HCT116 (cell line): ENCODE measurements around the gene C2. TPM values are rescaled to one million over a fixed set of nuclear protein-coding genes. Genes with fewer than 3 reads are reported as not detected.

Source experiments
- ATAC-seq: fragments of 200-7000 bp; cut with Tn5 transposase; 2 replicates; pipeline ENCODE4 v1.9.1; 2020; ENCODE audit warnings: mild to moderate bottlenecking, moderate library complexity
- BruUV-seq: library from RNA; stranded (reverse); fragments of 400-500 nt; replicated peaks from 2 replicates; lab custom pipeline; 2021; lab: Mats Ljungman, UMichigan
- CTCF ChIA-PET: fragments of 300-600 bp; sonication (Branson Sonifier 250); formaldehyde crosslinking; loops from one replicate; lab custom pipeline; 2021; ENCODE audit warnings: antibody characterized with exemption; lab: Charles Lee
- POLR2A ChIA-PET: fragments of 300-600, 350-600 bp; sonication (Branson Sonifier 250); formaldehyde crosslinking; loops from one replicate; lab custom pipeline; 2021; ENCODE audit warnings: antibody characterized with exemption; lab: Charles Lee
- RAD21 ChIA-PET, 2 experiments: fragments of 300-600 bp; sonication (Branson Sonifier 250); formaldehyde crosslinking; loops; one replicate each; lab custom pipeline; 2023; ENCODE audit warnings: low total read pairs in 2 of 2; ENCODE audit not compliant: uncharacterized antibody in 2 of 2, unreplicated experiment in 2 of 2, low non-redundant PET in 1 of 2; lab: Charles Lee
- DNase-seq: peaks from one replicate; pipeline ENCODE4 v3.0.0-alpha.2; 2010; ENCODE audit warnings: low read depth, low spot score
- H2AFZ ChIP-seq: fragments of 200-600 bp; shearing (Covaris generic), sonication (generic); 2 replicates; pipeline ENCODE4 v1.6.1; 2017; ENCODE audit warnings: low read depth, mixed run types, mixed read lengths, antibody characterized with exemption, low read length; ENCODE audit not compliant: poor library complexity, severe bottlenecking
- H3K27ac ChIP-seq: 2 replicates; pipeline ENCODE4 v1.5.1; 2012; ENCODE audit warnings: low read depth, low read length
- H3K27me3 ChIP-seq: fragments of 200-600 bp; sonication (generic); 2 replicates; pipeline ENCODE4 v1.6.1; 2016; ENCODE audit warnings: mixed run types, low read length, mixed read lengths; ENCODE audit not compliant: insufficient read depth
- H3K36me3 ChIP-seq, 2 experiments: fragments of 200-500 bp in 1 of 2; fragments of 200-600 bp in 1 of 2; sonication (Bioruptor generic) in 1 of 2; sonication (generic) in 1 of 2; 2 replicates each; pipeline versions ENCODE4 v1.5.1 to v1.6.1; 2014 to 2016; ENCODE audit warnings: low read length in 2 of 2, inconsistent platforms in 1 of 2, mixed read lengths in 1 of 2, mixed run types in 1 of 2; ENCODE audit not compliant: insufficient read depth in 2 of 2, control insufficient read depth in 1 of 2
- H3K4me1 ChIP-seq, 2 experiments: fragments of 200-600 bp in 1 of 2; sonication (generic) in 1 of 2; 2 replicates each; pipeline versions ENCODE4 v1.5.1 to v1.6.1; 2012 to 2017; ENCODE audit warnings: low read length in 2 of 2, inconsistent platforms in 1 of 2, mild to moderate bottlenecking in 1 of 2, mixed read lengths in 1 of 2, mixed run types in 1 of 2, moderate library complexity in 1 of 2; ENCODE audit not compliant: insufficient read depth in 2 of 2, control insufficient read depth in 1 of 2
- H3K4me2 ChIP-seq: fragments of 200-600 bp; sonication (generic); 2 replicates; pipeline ENCODE4 v1.6.1; 2017; ENCODE audit warnings: mixed run types, low read length, mixed read lengths
- H3K4me3 ChIP-seq, 2 experiments: fragments of 200-600 bp in 1 of 2; sonication (generic) in 1 of 2; replicated peaks in 1 of 2; 2 replicates each; pipeline ENCODE4 v1.5.1; 2011 to 2016; ENCODE audit warnings: low read length in 2 of 2, control low read depth in 1 of 2, low read depth in 1 of 2, mild to moderate bottlenecking in 1 of 2, mixed read lengths in 1 of 2, mixed run types in 1 of 2
- H3K79me2 ChIP-seq: fragments of 200-600 bp; sonication (generic); 2 replicates; pipeline ENCODE4 v1.6.1; 2017; ENCODE audit warnings: mild to moderate bottlenecking, mixed run types, low read length, moderate library complexity, mixed read lengths; ENCODE audit not compliant: insufficient read depth
- H3K9ac ChIP-seq: fragments of 200-600 bp; sonication (generic); 2 replicates; pipeline ENCODE4 v1.6.1; 2016; ENCODE audit warnings: low read length, mixed read lengths
- H3K9me2 ChIP-seq: fragments of 200-600 bp; sonication (generic), shearing (Covaris generic); 2 replicates; pipeline ENCODE4 v1.6.1; 2017; ENCODE audit warnings: mixed run types, mild to moderate bottlenecking, moderate library complexity; ENCODE audit not compliant: insufficient read depth
- H3K9me3 ChIP-seq, 2 experiments: fragments of 200-500 bp in 1 of 2; fragments of 200-600 bp in 1 of 2; sonication (Bioruptor generic) in 1 of 2; sonication (generic) in 1 of 2; 2 replicates each; pipeline ENCODE4 v1.6.1; 2014 to 2017; ENCODE audit warnings: low read length in 2 of 2, mixed read lengths in 2 of 2, inconsistent platforms in 1 of 2, low read depth in 1 of 2, mild to moderate bottlenecking in 1 of 2, mixed run types in 1 of 2, moderate library complexity in 1 of 2; ENCODE audit not compliant: control insufficient read depth in 1 of 2, insufficient read depth in 1 of 2
- H4K20me1 ChIP-seq: fragments of 200-600 bp; sonication (generic), shearing (Covaris generic); 2 replicates; pipeline ENCODE4 v1.6.1; 2017; ENCODE audit warnings: mixed run types, mild to moderate bottlenecking, moderate library complexity; ENCODE audit not compliant: insufficient read depth
- CEBPB ChIP-seq: IDR thresholded peaks from 2 replicates; pipeline ENCODE4 v1.6.1; 2012; ENCODE audit warnings: low read depth
- RAD21 ChIP-seq: IDR thresholded peaks from 2 replicates; pipeline ENCODE4 v1.6.1; 2012; ENCODE audit warnings: low read depth, mild to moderate bottlenecking
- SP1 ChIP-seq: IDR thresholded peaks from 2 replicates; pipeline ENCODE4 v1.6.1; 2012; ENCODE audit warnings: low read depth
- SRF ChIP-seq: IDR thresholded peaks from 2 replicates; pipeline ENCODE4 v1.6.1; 2012; ENCODE audit warnings: low read depth
- TCF7L2 ChIP-seq: IDR thresholded peaks from 2 replicates; pipeline ENCODE4 v1.7.0; 2011; ENCODE audit warnings: borderline replicate concordance, inconsistent platforms; ENCODE audit not compliant: insufficient read depth, insufficient read length; ENCODE audit errors: extremely low read depth
- ZBTB33 ChIP-seq: IDR thresholded peaks from 2 replicates; pipeline ENCODE4 v1.6.1; 2011; ENCODE audit warnings: mild to moderate bottlenecking, low read length, moderate library complexity; ENCODE audit not compliant: insufficient replicate concordance; ENCODE audit errors: extremely low read depth
- intact Hi-C: fragments of 100-400 bp; cut with micrococcal nuclease; formaldehyde crosslinking; loops from 2 replicates; pipeline ENCODE4 v1.10.0; 2022
- total RNA-seq: library from RNA; stranded (reverse); gene quantifications from one replicate; pipeline ENCODE4 v1.2.1, GENCODE V29; 2021; ENCODE audit not compliant: unreplicated experiment

Gene C2
- total RNA-seq, 1 experiment from 2014 or later = 3.1 TPM

- DNase-seq (no peak), ATAC-seq (no peak)
- H4K20me1 ChIP-seq = no peaks in the 10 kb centered on the region
- ChIA-PET CTCF (no interaction called here), RAD21 (no interaction called here), POLR2A (no interaction called here)
- intact Hi-C loops = no loop called here
- H3K4me3 ChIP-seq = no peak overlapping the region
- H2AFZ ChIP-seq = no peak overlapping the region
- no peaks in the 10 kb centered on the region for H3K9me2 ChIP-seq
- no peaks in the 10 kb centered on the region for H3K27me3 ChIP-seq
- H3K9ac ChIP-seq = no peak overlapping the region
- no peaks in the 10 kb centered on the region for H3K9me3 ChIP-seq
- H3K79me2 ChIP-seq = no peaks in the 10 kb centered on the region
- no peak overlapping the region for H3K27ac ChIP-seq
- TF ChIP-seq SP1 = no peak
- no peak for TF ChIP-seq SRF
- TF ChIP-seq, all 23 proteins: peak for 0
- peaks cover 0 to 3% of the 10 kb centered on the region in 2 experiments; a peak in 2 of 4 replicates for H3K4me1 ChIP-seq
- no peak overlapping the region for H3K4me2 ChIP-seq
- H3K36me3 ChIP-seq = no peaks in the 10 kb centered on the region
- BruUV-seq = no TSS peak
Observed at GRCh38 chr6:31933537-31933936, 6.0 kb downstream of the C2 start.

GRCh38 chr6:31935021-31935420, 7.5 kb downstream of the C2 start:
- Histone ChIP-seq H3K36me3 (no peaks in the 10 kb centered on the region), H3K9me2 (no peaks in the 10 kb centered on the region), H2AFZ (no peak overlapping the region), H3K79me2 (no peaks in the 10 kb centered on the region), H3K4me3 (no peak overlapping the region), H3K9me3 (no peaks in the 10 kb centered on the region), H3K9ac (no peak overlapping the region), H3K27me3 (no peaks in the 10 kb centered on the region), H3K4me1 (peaks cover 0 to under 1% of the 10 kb centered on the region in 2 experiments; a peak in 2 of 4 replicates), H3K4me2 (no peak overlapping the region), H3K27ac (no peak overlapping the region), H4K20me1 (no peaks in the 10 kb centered on the region)
- TF ChIP-seq SRF (no peak), TCF7L2 (no peak), CEBPB (no peak), ZBTB33 (no peak), RAD21 (no peak)
- DNase-seq (no peak), ATAC-seq (no peak)
- intact Hi-C loops = no loop called here
- CTCF ChIA-PET = no interaction called here
- BruUV-seq = no TSS peak
- RAD21 ChIA-PET = no interaction called here
- POLR2A ChIA-PET = no interaction called here
